Measurements from ENCODE around the gene COA6.

Gene COA6

DNA sequence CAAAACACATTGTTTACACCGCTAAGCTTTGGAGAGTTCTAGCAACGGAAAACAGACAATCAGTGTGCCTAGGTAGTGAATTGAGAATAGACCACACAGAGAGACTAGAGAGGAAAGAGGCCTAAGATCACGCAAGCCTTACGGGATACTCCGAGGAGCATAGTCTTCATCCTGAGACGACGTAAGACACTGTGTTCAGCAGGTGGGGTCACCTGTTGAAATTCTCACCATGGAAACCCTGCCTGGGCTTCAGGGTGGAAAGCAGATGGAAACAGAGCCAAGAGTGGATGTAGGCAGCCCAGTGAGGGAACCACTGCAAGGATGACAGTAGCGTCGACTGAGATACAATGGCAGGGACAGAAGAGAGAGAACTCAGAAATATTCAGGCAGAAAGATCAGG lies 40.2 kb downstream of the COA6 start:
- ChIA-PET CTCF (no interaction called here), POLR2A (no interaction called here)
- DNase-seq (ENCODE audit: extremely low spot score), result no peak
- TF ChIP-seq CTCF (IDR thresholded peaks at IDR 0.05; ENCODE audit: control extremely low read depth, extremely low read depth, low read depth, missing control alignments), result no peak

DNA sequence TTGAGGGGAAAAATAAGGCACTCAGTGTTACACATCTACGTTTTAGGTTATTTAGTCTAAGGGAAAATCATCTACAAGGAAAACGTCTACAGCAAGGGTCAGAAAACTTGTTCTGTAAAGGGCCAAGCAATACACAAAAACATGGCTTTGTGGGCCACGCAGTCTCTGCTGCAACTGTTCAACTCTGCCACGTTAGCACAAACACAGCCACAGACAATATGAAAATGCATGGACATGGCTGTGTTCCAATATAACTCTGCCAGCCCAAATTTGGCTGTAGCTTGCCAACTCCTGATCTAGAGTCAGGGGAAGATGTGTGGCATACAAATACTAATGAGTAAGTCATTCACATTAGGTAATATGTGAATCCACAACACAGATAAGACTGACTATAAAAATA lies 40.7 kb downstream of the COA6 start:
- POLR2A ChIA-PET, result no interaction called here
- TF ChIP-seq CTCF (IDR thresholded peaks at IDR 0.05; ENCODE audit: control extremely low read depth, extremely low read depth, low read depth, missing control alignments), result no peak
- no peak for DNase-seq (ENCODE audit: extremely low spot score)
- CTCF ChIA-PET, result no interaction called here

GRCh38 chr1:234427950-234428646 lies 54.8 kb downstream of the COA6 start:
- CTCF ChIA-PET, result no interaction called here

DNA sequence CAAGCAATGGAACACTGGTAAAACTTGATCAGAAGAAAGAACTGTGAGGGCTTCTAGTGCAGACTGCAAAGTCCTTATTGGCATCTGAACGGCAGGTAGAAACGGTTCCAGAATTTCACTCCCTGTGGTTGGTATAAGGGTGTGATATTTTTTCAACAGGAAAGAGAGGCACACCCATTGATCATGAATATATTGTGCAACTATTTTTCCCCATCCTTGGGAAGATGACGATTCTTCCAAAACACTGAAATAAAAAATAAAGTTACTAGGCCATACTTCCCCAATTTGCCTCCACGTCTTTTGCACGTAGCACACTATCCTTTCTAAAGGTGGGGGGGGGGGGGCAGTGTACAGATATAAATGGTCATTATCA lies 56.2 kb downstream of the COA6 start:
- CTCF ChIA-PET, result no interaction called here
- POLR2A ChIA-PET, result no interaction called here
- no peak for DNase-seq (ENCODE audit: extremely low spot score)
- TF ChIP-seq CTCF (IDR thresholded peaks at IDR 0.05; ENCODE audit: control extremely low read depth, extremely low read depth, low read depth, missing control alignments), result no peak

More at GRCh38 chr1:234427950-234428646, 54.8 kb downstream of the COA6 start:
- POLR2A ChIA-PET, result no interaction called here
- DNase-seq (ENCODE audit: extremely low spot score), result no peak
- TF ChIP-seq CTCF (IDR thresholded peaks at IDR 0.05; ENCODE audit: control extremely low read depth, extremely low read depth, low read depth, missing control alignments), result no peak

GRCh38 chr1:234430691-234431090 lies 57.4 kb downstream of the COA6 start:
- no peak for TF ChIP-seq CTCF (IDR thresholded peaks at IDR 0.05; ENCODE audit: control extremely low read depth, extremely low read depth, low read depth, missing control alignments)
- no peak for DNase-seq (ENCODE audit: extremely low spot score)
- ChIA-PET CTCF (interaction anchor here (1.1 kb wide), 1 partner anchor 10 kb away, joined by 3 read pairs; no protein-coding TSS in a partner anchor), POLR2A (no interaction called here)

DNA sequence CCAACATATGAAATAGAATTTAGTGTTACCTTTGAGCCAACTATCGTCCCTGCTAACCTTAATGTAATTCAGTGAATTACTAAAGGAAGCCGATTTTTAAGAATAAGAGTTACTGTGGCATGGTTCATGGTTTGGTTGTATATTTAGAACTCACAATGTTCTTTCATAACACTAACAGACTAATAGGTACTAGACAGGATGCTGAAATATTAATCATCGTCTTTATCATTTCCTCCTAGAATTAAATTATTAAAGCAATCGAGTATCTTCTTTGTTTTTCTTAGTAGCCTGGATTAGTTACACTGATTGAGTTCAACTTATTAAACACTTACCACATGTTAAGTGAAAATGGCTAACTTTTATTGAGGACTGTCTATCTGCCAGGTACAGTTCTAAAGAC lies 58.0 kb downstream of the COA6 start:
- POLR2A ChIA-PET, result no interaction called here
- TF ChIP-seq CTCF (IDR thresholded peaks at IDR 0.05; ENCODE audit: control extremely low read depth, extremely low read depth, low read depth, missing control alignments), result no peak
- CTCF ChIA-PET, result interaction anchor here (1.1 kb wide), 1 partner anchor 11 kb away, joined by 3 read pairs; no protein-coding TSS in a partner anchor

More for the DNA sequence above, 58.0 kb downstream of the COA6 start:
- no peak for DNase-seq (ENCODE audit: extremely low spot score)
